ENCODE results near the gene TENT5C. TPM values are rescaled to one million over a fixed set of nuclear protein-coding genes. Genes with fewer than 3 reads are reported as not detected.

Gene TENT5C
- total and polyA plus RNA-seq, 2 of the 13 experiments (the other 11 are each of a cell fraction or from before 2014, with no cell fraction given), result 0.02 to 0.38 TPM

- TF ChIP-seq NPAS2 (CRISPR knock-in tag; IDR thresholded peaks at IDR 0.05; ENCODE audit: borderline replicate concordance) (no peak), RBFOX2 (IDR thresholded peaks at IDR 0.05; ENCODE audit: low read depth, low read length) (peak; percentile 76), YEATS4 (CRISPR knock-in tag; IDR thresholded peaks at IDR 0.05; ENCODE audit: borderline replicate concordance) (no peak), DMTF1 (CRISPR knock-in tag; IDR thresholded peaks at IDR 0.05) (no peak), SAP130 (CRISPR knock-in tag; IDR thresholded peaks at IDR 0.05; ENCODE audit: low read depth) (peak; percentile 62), HOXA3 (CRISPR knock-in tag; IDR thresholded peaks at IDR 0.05) (no peak), ZNF557 (CRISPR knock-in tag; IDR thresholded peaks at IDR 0.05) (no peak), ZNF747 (CRISPR knock-in tag; IDR thresholded peaks at IDR 0.05; ENCODE audit: borderline replicate concordance) (0 out of 2 replicates have a peak, but pooled peaks have one; percentile 32), ZNF652 (CRISPR knock-in tag; IDR thresholded peaks at IDR 0.05; ENCODE audit: borderline replicate concordance, low read depth) (no peak), ZBTB21 (CRISPR knock-in tag; IDR thresholded peaks at IDR 0.05) (no peak), HOMEZ (CRISPR knock-in tag; IDR thresholded peaks at IDR 0.05; ENCODE audit: low read depth) (no peak), ZNF44 (CRISPR knock-in tag; IDR thresholded peaks at IDR 0.05) (no peak), ZNF329 (CRISPR knock-in tag; IDR thresholded peaks at IDR 0.05; ENCODE audit: low read depth) (no peak), MAX (IDR thresholded peaks at IDR 0.05) (0 out of 2 replicates have a peak, but pooled peaks have one; percentile 8), HNRNPK (IDR thresholded peaks at IDR 0.05; ENCODE audit: low read depth, low read length, poor library complexity, severe bottlenecking) (no peak), ZNF317 (CRISPR knock-in tag; IDR thresholded peaks at IDR 0.05) (0 out of 2 replicates have a peak, but pooled peaks have one; percentile 48), DPF2 (CRISPR knock-in tag; IDR thresholded peaks at IDR 0.05; ENCODE audit: borderline replicate concordance, low read depth) (no peak), ZMYM4 (CRISPR knock-in tag; IDR thresholded peaks at IDR 0.05) (peak; percentile 72), POLR2G (IDR thresholded peaks at IDR 0.05; ENCODE audit: low read depth, low read length) (peak; percentile 63), ZNF326 (CRISPR knock-in tag; IDR thresholded peaks at IDR 0.05; ENCODE audit: borderline replicate concordance) (no peak)
- TF ChIP-seq, protein P1, sequence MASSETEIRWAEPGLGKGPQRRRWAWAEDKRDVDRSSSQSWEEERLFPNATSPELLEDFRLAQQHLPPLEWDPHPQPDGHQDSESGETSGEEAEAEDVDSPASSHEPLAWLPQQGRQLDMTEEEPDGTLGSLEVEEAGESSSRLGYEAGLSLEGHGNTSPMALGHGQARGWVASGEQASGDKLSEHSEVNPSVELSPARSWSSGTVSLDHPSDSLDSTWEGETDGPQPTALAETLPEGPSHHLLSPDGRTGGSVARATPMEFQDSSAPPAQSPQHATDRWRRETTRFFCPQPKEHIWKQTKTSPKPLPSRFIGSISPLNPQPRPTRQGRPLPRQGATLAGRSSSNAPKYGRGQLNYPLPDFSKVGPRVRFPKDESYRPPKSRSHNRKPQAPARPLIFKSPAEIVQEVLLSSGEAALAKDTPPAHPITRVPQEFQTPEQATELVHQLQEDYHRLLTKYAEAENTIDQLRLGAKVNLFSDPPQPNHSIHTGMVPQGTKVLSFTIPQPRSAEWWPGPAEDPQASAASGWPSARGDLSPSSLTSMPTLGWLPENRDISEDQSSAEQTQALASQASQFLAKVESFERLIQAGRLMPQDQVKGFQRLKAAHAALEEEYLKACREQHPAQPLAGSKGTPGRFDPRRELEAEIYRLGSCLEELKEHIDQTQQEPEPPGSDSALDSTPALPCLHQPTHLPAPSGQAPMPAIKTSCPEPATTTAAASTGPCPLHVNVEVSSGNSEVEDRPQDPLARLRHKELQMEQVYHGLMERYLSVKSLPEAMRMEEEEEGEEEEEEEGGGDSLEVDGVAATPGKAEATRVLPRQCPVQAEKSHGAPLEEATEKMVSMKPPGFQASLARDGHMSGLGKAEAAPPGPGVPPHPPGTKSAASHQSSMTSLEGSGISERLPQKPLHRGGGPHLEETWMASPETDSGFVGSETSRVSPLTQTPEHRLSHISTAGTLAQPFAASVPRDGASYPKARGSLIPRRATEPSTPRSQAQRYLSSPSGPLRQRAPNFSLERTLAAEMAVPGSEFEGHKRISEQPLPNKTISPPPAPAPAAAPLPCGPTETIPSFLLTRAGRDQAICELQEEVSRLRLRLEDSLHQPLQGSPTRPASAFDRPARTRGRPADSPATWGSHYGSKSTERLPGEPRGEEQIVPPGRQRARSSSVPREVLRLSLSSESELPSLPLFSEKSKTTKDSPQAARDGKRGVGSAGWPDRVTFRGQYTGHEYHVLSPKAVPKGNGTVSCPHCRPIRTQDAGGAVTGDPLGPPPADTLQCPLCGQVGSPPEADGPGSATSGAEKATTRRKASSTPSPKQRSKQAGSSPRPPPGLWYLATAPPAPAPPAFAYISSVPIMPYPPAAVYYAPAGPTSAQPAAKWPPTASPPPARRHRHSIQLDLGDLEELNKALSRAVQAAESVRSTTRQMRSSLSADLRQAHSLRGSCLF (CRISPR knock-in tag; IDR thresholded peaks at IDR 0.05; ENCODE audit: borderline replicate concordance), result no peak
Measured at GRCh38 chr1:117605774-117606648, at the start of gene TENT5C (continued).

All from HepG2 (cell line).